ENCODE results near the gene SYT7.

The SYT7 gene

GRCh38 chr11:61609000-61609979, 28.4 kb upstream of the SYT7 start:
- no peak for DNase-seq

GRCh38 chr11:61607920-61608599, 27.2 kb upstream of the SYT7 start:
- no peak for DNase-seq

- DNase-seq: no peak
Observed at GRCh38 chr11:61607426-61607825, 26.6 kb upstream of the SYT7 start.

GRCh38 chr11:61603667-61604066, 22.8 kb upstream of the SYT7 start:
- DNase-seq: no peak

GRCh38 chr11:61602775-61603569, 22.1 kb upstream of the SYT7 start:
- no peak for DNase-seq

- no peak for DNase-seq
Observed at GRCh38 chr11:61601512-61601911, 20.6 kb upstream of the SYT7 start.

- no peak for DNase-seq
Observed at GRCh38 chr11:61599968-61600710, 19.3 kb upstream of the SYT7 start.

- DNase-seq: no peak
Observed at GRCh38 chr11:61598886-61599868, 18.3 kb upstream of the SYT7 start.

- no peak for DNase-seq
Observed at GRCh38 chr11:61598374-61598773, 17.5 kb upstream of the SYT7 start.

- no peak for DNase-seq
Observed at GRCh38 chr11:61596990-61597389, 16.1 kb upstream of the SYT7 start.

- DNase-seq: no peak
Observed at GRCh38 chr11:61596542-61596941, 15.7 kb upstream of the SYT7 start.

GRCh38 chr11:61594907-61595257, 14.0 kb upstream of the SYT7 start:
- DNase-seq: no peak

- DNase-seq: no peak
Observed at GRCh38 chr11:61593151-61593550, 12.3 kb upstream of the SYT7 start.

- DNase-seq: no peak
Observed at GRCh38 chr11:61592176-61592575, 11.3 kb upstream of the SYT7 start.

GRCh38 chr11:61589961-61590360, 9.1 kb upstream of the SYT7 start:
- no peak for DNase-seq

- peak; percentile 73 for DNase-seq
Observed at GRCh38 chr11:61588728-61589191, 7.9 kb upstream of the SYT7 start.

- peak; percentile 17 for DNase-seq
Observed at GRCh38 chr11:61587951-61588727, 7.3 kb upstream of the SYT7 start.

- DNase-seq: no peak
Observed at GRCh38 chr11:61587541-61587941, 6.7 kb upstream of the SYT7 start.

GRCh38 chr11:61586792-61587430, 6.0 kb upstream of the SYT7 start:
- DNase-seq: no peak

- DNase-seq: no peak
Observed at GRCh38 chr11:61585115-61585514, 4.2 kb upstream of the SYT7 start.
